Stimulated activated CD4-positive, alpha-beta T cell treated with anti-CD3 and anti-CD28 coated beads, Interleukin-1b, Interleukin-23, amount 100 ng/mL, for 24 hours (primary cell): ENCODE measurements around the gene PLPPR2.
"Not testable (repeated sequence)": the region's sequence is repeated elsewhere in the genome, so short reads cannot be mapped to it uniquely, and the experiment has no call there.

Experiments
- DNase-seq, 4 experiments: peaks; one replicate each; pipeline ENCODE4 v3.0.0-alpha.2; 2020; ENCODE audit warnings: low read depth in 4 of 4, low spot score in 1 of 4

PLPPR2 gene

DNA sequence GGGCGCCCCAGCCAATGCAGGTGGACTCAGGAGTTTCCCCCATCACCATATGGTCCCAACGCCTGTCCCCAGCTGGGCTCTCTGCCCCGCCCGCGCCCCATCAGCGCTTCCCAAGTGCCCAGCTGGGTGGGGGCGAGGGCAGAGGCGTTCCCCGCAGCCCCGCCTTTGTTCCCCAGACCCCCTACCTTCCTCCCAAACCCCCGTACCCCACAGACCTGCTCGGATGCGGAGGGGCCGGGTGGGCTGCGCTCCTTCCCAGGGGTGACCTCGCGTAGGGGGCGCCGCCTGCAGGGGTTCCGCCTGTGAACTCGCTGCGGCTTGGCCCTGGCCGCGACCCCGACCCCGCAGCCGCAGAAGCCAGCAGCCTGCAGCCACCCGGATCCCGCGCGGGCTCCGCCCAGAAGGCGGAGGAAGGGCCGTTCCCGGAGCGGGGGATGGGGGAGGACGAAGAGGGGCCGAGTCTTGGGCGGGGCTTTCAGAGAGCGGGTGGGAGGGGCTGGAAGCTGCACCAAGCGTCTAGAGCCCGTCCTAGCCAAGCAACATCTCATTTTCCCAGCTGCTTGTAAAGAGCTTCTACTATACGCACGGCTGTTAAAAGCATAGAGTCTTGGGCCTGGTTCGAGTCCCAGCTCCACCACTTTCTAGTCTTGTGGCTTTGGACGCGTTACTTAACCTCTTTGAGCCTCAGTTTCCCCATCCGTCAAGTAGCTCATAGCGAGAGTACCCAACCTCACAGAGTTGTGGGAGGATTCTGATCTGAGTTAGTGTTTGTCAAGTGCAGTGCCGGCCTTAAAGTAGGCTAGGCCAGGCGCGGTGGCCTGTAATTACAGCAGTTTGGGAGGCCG lies 15.8 kb upstream of the PLPPR2 start, which contains the start of gene RAB3D:
RAB3D (minus strand) TSS at position 404 of the 845 bp plus-strand sequence. CDS start 2,258 bp downstream, outside the sequence.
- peak; percentile 54 to 85 (median 77) for DNase-seq

DNA sequence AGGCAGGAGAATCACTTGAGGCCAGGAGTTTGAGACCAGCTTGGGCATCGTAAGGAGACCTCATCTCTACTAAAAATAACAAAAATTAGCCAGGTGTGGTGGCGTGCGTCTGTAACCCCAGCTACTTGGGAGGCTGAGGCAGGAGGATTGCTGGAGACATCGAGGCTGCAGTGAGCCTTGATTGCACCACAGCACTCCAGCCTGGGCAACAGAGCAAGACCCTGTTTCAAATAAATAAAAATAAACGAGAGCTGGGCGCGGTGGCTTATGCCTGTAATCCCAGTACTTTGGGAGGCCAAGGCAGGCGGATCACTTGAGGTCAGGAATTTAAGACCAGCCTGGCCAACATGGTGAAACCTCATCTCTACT lies 15.1 kb upstream of the PLPPR2 start:
- not testable (repeated sequence) for DNase-seq

DNA sequence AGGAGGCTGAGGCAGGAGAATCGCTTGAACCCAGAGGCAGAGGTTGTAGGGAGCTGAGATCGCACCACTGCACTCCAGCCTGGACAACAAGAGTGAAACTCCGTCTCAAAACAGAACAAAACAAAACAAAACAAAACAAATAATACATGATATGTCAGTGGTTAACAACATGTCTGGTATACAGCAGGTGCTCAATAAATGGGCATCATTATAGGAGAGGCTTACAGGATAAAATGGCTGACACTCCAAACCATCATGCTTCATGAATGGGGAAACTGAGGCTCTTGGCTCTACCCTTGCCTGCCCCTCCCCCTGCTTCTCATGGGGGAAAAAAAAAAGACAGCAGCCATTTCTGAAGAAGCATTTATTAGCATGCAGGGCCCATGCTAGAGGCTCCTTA lies 12.8 kb upstream of the PLPPR2 start:
- DNase-seq: no peak

DNA sequence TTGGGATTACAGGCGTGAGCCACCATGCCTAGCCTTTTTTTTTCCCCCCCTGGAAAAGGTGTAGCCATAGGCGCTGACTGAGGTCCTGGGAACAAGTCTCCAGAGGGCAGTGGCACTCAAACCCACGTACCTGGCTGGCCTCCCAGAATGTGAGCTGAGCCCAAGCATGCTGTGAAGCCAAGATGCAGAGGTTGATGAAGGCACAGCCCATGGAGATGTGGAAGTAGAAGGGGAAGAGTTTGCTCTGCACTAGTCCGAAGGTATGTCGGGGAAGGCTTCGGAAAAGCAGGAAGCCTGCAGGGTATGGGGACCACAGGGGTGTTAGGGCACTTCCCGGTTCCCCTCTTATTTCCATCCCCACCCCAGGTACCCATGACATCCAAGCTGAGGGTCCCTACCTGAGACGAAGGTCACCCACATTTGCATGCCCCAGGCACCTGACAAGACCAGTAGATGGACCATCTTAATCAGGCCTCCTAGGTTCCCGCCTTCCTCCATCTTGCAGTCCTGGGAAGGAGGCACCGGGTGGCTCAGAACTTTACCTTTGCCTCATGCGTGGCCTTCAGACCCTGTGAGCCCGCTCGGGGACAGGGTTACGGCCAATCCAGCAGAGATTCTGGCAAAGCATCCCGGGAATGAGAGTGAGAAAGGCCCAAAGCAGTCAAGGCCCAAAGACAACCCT lies 10.0 kb upstream of the PLPPR2 start:
- DNase-seq: no peak

DNA sequence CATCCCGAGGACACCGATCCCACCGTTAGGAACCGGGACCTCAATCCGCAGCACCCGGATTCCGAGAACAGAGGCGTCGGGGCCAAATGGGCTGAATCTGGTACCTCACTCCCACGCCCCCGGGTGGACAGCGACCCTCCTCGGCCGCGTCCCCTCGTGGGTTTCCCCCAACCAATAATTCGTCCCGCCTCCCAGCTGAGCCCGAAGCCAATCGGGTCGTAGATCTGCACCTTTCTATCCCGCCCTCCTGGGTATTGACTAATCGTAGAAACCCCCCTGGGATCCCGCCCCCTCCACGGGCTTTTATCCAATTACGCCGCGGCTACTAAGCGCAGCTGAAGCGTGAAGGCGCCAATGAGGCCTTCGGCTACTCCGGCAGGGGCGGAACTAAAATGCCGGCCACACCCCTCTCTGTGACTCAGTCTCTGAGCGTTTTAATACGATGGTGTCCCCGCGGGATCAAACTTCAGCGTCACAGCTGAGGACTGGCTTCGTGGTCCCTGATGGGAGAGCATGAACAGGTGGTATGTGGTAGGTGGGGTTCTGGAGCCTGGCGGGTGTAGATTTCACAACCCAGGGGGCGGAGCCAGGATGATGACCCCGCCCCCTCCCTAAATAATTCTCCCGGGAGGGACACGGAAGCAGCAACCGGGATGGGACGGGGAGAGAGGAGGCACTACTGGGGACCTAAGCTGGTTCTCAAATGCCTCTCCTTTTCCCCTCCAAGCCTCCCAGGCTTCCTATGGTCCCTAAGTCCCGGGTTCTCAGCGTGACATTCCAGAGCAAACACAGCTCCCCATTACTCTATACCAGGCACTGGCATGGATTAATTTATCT lies 8.9 kb upstream of the PLPPR2 start, which contains the start of the genes CCDC159 and TMEM205:
CCDC159 (plus strand) TSS at position 416 of the 837 bp plus-strand sequence; CDS start at position 504, 88 bp downstream.
TMEM205 (minus strand) TSS at position 165 of the 837 bp plus-strand sequence. CDS start 649 bp downstream, outside the sequence.
- DNase-seq: peak; percentile 90 to 98 (median 96)

DNA sequence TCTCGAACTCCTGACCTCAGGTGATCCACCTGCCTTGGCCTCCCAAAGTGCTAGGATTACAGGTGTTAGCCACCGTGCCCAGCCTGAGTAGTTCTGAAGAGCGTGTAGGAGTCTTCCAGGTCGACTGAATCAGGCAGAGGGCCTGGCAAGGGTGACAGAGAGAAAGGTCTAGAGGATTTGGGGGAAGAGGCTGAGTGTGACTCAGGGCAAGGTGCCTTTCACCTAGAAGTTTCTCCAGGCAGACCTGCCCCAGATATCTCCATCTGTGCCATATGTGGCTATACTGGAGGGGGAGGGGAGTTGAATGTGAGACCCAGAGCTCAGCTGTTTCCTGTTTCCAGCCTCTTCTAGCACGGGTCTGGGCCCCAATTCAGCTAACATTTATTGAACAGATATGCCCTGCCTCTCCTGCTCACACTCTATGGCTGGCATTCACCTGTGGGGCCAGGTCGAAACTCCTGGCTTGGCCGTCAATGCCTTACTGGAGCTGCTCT lies 7.6 kb upstream of the PLPPR2 start:
- no peak for DNase-seq

DNA sequence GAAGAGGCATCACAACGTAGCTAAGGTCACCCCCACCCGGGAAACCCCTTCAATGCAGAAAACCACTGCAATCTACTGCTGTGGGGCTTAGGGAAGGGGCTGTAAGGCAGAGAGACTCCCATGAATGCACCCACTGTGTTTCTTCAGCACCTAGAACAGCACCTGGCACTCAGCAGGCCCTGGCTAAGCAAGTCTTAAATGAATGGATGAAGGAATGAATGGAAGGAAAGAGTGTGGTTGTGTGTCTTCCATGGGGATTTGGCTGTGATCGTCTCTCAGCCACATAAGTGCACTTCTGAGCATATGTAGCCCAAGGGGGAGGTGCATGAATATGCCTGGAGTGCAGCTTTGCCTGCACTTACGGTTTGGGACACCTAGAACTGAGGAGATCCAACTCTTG lies 6.1 kb upstream of the PLPPR2 start:
- no peak for DNase-seq

DNA sequence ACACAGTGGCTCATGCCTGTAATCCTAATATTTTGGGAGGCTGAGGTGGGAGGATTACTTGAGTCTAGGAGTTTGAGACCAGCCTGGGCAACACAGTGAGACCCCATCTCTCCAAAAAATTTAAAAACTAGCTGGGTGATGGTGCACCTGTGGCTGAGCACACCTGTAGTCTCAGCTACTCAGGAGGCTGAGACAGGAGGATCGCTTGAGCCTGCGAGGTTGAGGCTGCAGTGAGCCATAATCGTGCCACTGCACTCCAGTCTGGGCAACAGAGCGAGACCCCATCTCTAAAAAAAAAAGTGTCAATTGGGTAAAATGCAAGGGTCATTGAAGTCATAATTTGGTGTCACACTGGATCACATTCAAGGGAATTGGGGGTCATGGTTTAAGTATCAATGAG lies 1.1 kb upstream of the PLPPR2 start:
- DNase-seq: not testable (repeated sequence)

DNA sequence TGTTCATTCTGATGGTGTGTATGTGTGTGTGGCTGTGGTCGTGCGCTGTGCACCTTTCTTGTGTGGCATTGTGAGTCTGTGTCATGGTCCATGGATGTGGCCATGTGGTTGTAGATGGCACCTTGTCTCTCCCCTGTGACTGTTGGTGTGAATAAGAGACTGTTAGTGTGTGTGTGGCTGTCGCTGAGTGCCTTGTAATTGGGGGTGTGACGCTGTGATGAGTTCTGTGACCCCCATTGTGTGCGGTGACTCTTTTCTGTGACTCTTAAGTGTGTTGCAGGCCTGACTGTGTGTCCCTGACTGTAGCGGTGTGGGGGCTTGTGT lies 804 bp downstream of the PLPPR2 start:
- no peak for DNase-seq

DNA sequence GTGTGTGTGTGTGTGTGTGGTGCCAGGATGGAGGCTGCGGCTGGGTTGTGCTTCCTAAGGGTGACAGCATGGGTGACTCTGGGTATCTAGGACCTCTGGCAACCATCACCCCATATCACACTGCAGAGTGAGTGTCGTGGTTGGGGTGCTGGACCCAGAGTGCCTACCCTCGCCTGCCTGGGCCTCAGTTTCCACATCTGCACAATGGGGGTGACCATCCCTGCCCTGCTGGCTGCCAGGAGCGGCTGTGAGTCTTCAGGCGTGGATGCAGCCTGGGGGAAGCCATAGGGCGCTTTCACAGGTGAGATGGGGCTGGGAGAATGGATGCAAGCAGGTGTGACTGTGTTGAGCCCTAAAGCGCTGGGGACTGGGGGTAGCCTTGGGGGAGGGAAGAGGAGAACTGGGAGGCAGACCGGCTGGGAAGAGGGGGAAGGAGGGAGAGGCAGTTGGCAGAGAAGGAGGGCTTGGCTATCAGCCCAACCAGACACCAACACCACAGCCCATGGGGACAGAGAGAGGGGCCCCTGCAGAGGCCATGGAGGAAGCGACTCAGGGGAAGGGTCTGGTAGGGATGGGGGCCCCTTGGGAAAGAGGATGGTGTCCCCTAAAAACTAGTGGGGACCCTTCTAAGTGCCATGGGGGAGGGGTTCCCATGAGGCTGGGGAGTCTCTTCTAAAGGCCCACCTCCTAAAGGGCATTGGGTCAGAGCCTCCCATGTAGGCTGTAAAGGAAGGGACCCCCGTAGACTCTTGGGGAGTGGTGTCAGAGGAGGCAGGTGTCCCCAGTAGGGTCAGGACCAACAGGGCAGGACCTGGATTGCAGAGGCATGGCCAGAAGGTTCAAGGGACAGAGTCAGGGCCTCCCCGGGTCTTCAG lies 1.7 kb downstream of the PLPPR2 start:
- no peak for DNase-seq

DNA sequence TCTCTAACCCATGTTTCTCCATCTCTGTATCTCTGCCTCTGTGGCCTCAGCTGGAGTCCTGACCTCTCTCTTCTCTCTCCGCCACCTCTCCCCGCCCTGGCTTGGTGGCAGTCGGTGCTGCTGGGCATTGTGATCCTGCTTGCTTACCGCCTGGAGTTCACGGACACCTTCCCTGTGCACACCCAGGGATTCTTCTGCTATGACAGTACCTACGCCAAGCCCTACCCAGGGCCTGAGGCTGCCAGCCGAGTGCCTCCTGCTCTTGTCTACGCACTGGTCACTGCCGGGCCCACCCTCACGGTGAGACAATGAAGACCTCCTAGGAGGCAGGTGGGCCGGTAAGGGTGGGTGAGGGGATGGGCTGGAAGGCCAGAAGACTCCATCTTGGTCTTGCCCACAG lies 4.2 kb downstream of the PLPPR2 start:
- DNase-seq: no peak

DNA sequence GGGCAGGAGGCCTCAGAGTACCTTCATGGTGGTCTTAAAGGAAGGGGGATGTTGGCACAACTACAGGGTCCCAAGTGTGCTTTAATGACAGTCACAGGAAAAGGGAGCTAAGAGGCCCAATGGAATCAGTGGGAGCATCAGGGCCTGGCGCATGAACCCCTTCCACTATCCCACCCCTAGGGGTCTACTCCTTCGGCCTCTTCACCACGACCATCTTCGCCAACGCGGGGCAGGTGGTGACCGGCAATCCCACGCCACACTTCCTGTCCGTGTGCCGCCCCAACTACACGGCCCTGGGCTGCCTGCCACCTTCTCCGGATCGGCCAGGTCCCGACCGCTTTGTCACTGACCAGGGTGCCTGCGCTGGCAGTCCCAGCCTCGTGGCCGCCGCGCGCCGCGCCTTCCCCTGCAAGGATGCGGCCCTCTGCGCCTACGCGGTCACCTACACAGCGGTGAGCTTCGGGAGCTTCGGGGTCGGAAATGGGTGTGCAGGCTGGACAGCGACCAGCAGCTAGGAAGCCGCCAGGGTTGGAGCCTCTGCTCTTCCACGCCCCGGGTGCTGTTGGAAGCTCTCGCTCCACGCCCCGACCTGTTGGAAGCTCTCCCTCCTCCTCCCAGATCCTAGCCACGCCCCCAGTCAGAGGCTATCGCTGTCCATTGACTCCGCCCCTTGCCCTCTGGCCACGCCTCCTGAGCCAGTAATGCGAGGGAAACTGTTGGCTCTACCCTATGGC lies 6.0 kb downstream of the PLPPR2 start:
- no peak for DNase-seq

DNA sequence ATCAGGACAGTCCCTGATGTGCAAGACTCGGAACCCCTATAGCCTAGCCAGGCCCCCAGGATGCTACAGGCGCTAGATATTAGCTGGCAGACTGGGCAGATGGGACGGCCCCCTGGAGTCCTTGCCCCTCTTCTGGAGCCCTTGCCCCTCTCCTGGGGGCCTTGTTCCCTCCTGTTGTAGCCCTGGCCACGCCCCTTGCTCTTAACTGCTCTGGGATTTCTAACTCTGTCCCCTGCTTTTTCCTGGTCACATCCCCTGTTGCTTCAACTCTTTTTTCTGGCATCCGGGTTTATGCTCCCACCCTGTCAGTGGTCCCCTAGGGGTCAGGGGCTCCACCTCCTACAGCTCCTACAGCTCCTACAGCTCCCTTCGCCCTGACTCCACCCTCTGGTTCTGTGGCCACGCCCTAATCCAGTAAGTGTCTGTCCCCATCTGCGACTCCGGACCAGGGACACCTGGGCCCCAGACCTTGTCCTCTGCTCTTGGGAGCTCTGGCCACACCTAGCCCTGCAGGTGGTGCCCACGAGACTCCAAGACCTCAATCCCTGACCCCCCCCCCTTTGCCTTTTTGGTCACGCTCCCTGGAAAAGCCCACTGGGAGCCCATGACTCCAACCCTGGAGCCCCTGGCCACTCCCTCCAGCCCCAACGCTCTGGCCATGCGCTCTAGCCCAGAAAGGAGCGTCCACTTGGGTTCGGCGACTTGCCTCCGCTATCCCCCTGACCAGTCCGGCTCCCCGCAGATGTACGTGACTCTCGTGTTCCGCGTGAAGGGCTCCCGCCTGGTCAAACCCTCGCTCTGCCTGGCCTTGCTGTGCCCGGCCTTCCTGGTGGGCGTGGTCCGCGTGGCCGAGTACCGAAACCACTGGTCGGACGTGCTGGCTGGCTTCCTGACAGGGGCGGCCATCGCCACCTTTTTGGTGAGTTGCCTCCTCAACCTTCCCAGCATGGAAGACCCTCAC lies 6.8 kb downstream of the PLPPR2 start:
- no peak for DNase-seq

DNA sequence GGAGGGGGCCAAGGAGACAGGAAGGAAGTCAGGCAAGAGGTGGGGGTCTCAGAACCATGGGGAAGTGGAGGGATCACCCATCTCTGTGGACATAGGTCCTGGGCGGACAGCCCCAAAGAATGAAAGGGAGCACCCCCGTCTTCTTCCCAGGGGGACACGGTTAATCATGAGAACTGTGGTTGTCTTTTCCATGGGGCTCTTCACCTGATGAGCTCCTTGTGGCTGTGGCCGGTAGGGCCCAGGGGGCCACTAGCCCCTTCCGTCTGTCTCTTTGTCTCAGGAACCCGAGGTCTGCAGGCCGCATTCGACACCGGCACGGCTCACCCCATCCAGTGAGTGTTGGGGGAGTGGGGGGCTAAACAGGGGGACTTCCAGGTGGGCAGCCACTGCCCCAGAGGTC lies 8.6 kb downstream of the PLPPR2 start:
- DNase-seq: no peak

DNA sequence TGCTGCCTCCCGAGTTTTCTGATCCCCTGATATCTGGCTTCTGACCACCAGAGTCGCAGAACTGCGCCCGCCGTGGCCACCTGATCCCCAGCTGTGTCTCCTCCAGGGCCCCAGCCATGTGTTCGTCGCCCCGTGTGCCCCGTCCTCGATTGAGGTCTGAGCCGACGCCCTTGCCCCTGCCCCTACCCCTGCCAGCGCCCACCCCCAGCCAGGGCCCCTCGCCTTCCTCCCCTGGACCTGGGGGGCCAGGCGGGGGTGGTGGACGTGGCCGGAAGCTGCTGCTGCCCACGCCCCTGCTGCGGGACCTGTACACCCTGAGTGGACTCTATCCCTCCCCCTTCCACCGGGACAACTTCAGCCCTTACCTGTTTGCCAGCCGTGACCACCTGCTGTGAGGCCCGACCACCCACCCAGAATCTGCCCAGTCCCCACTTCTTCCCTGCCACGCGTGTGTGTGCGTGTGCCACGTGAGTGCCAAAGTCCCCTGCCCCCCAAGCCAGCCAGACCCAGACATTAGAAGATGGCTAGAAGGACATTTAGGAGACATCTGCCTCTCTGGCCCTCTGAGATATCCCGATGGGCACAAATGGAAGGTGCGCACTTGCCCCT lies 9.2 kb downstream of the PLPPR2 start:
- no peak for DNase-seq

DNA sequence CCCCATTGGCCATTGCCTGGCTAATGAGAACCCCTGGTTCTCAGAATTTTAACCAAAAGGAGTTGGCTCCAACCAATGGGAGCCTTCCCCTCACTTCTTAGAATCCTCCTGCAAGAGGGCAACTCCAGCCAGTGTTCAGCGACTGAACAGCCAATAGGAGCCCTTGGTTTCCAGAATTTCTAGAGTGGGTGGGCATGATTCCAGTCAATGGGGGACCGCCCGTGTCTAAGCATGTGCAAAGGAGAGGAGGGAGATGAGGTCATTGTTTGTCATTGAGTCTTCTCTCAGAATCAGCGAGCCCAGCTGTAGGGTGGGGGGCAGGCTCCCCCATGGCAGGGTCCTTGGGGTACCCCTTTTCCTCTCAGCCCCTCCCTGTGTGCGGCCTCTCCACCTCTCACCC lies 9.7 kb downstream of the PLPPR2 start:
- DNase-seq: no peak

DNA sequence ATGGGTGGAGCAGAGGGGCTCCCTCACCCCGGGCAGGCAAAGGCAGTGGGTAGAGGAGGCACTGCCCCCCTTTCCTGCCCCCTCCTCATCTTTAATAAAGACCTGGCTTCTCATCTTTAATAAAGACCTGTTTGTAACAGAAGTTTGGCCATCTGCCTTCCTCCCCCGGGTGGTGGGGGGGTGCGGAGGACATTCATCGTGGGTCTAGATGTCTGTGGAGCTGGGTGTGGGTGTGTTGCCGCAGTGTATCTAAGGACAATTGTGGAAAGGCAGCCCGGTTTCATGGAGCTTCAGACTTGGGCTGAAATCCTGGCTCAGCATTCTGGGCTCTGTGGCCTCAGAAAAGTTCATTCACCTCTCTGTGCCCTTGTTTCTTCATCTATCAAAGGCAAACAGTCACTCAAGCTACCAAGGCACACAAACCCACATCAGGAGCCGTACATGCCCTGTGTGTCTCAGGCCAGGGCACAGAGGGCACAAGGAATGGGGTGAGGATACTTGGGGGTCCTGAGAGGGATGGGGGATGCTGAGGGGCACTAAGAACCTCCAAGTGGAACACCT lies 10.4 kb downstream of the PLPPR2 start:
- DNase-seq: no peak

DNA sequence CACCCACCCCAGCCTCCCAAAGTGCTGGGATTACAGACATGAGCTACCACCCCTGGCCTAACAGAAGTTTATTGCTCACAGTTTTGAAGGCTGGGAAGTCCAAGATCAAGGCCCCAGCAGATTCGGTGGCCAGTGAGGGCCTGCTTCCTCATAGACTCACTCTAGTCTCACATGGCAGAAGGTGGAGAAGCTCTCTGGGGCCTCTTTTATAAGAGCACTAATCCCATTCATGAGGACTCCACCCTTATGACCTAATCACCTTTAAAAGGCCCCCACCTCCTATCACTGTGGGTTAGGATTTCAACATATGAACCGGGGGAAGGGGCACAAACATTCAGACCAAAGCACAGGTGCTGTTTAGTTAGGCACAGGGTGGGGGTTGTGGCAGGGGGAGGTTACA lies 12.3 kb downstream of the PLPPR2 start:
- no peak for DNase-seq
